ENCODE data around the gene DUOX1. TPM values are rescaled to one million over a fixed set of nuclear protein-coding genes. Genes with fewer than 3 reads are reported as not detected.

DUOX1 gene
- total RNA-seq, 1 experiment from 2014 or later = 19.6 TPM

- CTCF ChIA-PET = interaction anchor here (2.3 kb wide), 1 partner anchor 12 kb away, joined by 16 read pairs; no protein-coding TSS in a partner anchor
- ATAC-seq (no peak), DNase-seq (ENCODE audit: low read depth, low spot score) (no peak)
- Histone ChIP-seq H4K20me1 (ENCODE audit: insufficient read depth) (no peaks in the 10 kb centered on the region), H3K4me2 (ENCODE audit: low read length) (no peak overlapping the region), H3K27me3 (ENCODE audit: insufficient read depth, low read length) (no peaks in the 10 kb centered on the region), H3K4me1 (ENCODE audit: control insufficient read depth in 1 of 2, insufficient read depth in 2 of 2, low read length in 2 of 2) (no peaks in the 10 kb centered on the region), H3K4me3 (replicated peaks in 1 of 2; ENCODE audit: low read depth in 1 of 2, low read length in 2 of 2) (no peak overlapping the region), H3K9me3 (ENCODE audit: control insufficient read depth in 1 of 2, insufficient read depth in 1 of 2, low read depth in 1 of 2, low read length in 2 of 2) (no peaks in the 10 kb centered on the region), H3K36me3 (ENCODE audit: control insufficient read depth in 1 of 2, insufficient read depth in 2 of 2, low read length in 2 of 2) (no peaks in the 10 kb centered on the region), H3K9me2 (ENCODE audit: insufficient read depth) (no peaks in the 10 kb centered on the region), H3K79me2 (ENCODE audit: insufficient read depth, low read length) (no peaks in the 10 kb centered on the region), H3K27ac (ENCODE audit: low read depth, low read length) (no peak overlapping the region), H2AFZ (ENCODE audit: low read depth, low read length, poor library complexity, severe bottlenecking) (no peak overlapping the region), H3K9ac (ENCODE audit: low read length) (no peak overlapping the region)
- POLR2A ChIA-PET = no interaction called here
- intact Hi-C loops (cut with micrococcal nuclease) = no loop called here
- no TSS peak for BruUV-seq (replicated peaks)
- TF ChIP-seq YY1 (IDR thresholded peaks at IDR 0.05; ENCODE audit: extremely low read depth, insufficient replicate concordance, low read depth, low read length) (no peak), ZFX (IDR thresholded peaks at IDR 0.05) (no peak), CBX3 (IDR thresholded peaks at IDR 0.05; ENCODE audit: low read depth) (no peak), EZH2 (IDR thresholded peaks at IDR 0.05) (no peak), SIN3A (IDR thresholded peaks at IDR 0.05; ENCODE audit: low read depth) (no peak), FOSL1 (IDR thresholded peaks at IDR 0.05; ENCODE audit: low read depth) (no peak), TCF7L2 (IDR thresholded peaks at IDR 0.05; ENCODE audit: borderline replicate concordance, extremely low read depth, insufficient read depth, insufficient read length) (no peak), POLR2A (IDR thresholded peaks at IDR 0.05; ENCODE audit: borderline replicate concordance, extremely low read depth, insufficient read depth, insufficient read length) (no peak), ATF3 (IDR thresholded peaks at IDR 0.05) (no peak), RAD21 (IDR thresholded peaks at IDR 0.05; ENCODE audit: low read depth) (no peak), MAX (IDR thresholded peaks at IDR 0.05) (no peak), SP1 (IDR thresholded peaks at IDR 0.05; ENCODE audit: low read depth) (no peak), EZH2phosphoT487 (IDR thresholded peaks at IDR 0.05; ENCODE audit: borderline replicate concordance) (no peak), CEBPB (IDR thresholded peaks at IDR 0.05; ENCODE audit: low read depth) (no peak), ELF1 (IDR thresholded peaks at IDR 0.05; ENCODE audit: borderline replicate concordance, low read depth) (no peak), SRF (IDR thresholded peaks at IDR 0.05; ENCODE audit: low read depth) (no peak), JUND (IDR thresholded peaks at IDR 0.05) (no peak)
- TF ChIP-seq, protein P1, sequence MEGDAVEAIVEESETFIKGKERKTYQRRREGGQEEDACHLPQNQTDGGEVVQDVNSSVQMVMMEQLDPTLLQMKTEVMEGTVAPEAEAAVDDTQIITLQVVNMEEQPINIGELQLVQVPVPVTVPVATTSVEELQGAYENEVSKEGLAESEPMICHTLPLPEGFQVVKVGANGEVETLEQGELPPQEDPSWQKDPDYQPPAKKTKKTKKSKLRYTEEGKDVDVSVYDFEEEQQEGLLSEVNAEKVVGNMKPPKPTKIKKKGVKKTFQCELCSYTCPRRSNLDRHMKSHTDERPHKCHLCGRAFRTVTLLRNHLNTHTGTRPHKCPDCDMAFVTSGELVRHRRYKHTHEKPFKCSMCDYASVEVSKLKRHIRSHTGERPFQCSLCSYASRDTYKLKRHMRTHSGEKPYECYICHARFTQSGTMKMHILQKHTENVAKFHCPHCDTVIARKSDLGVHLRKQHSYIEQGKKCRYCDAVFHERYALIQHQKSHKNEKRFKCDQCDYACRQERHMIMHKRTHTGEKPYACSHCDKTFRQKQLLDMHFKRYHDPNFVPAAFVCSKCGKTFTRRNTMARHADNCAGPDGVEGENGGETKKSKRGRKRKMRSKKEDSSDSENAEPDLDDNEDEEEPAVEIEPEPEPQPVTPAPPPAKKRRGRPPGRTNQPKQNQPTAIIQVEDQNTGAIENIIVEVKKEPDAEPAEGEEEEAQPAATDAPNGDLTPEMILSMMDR (IDR thresholded peaks at IDR 0.05 in 2 of 3, conservative IDR thresholded peaks at IDR 0.05 in 1 of 3; ENCODE audit: borderline replicate concordance in 1 of 3, insufficient read depth in 1 of 3, low read depth in 2 of 3, low read length in 2 of 3) = no peak
- TF ChIP-seq, protein P2, sequence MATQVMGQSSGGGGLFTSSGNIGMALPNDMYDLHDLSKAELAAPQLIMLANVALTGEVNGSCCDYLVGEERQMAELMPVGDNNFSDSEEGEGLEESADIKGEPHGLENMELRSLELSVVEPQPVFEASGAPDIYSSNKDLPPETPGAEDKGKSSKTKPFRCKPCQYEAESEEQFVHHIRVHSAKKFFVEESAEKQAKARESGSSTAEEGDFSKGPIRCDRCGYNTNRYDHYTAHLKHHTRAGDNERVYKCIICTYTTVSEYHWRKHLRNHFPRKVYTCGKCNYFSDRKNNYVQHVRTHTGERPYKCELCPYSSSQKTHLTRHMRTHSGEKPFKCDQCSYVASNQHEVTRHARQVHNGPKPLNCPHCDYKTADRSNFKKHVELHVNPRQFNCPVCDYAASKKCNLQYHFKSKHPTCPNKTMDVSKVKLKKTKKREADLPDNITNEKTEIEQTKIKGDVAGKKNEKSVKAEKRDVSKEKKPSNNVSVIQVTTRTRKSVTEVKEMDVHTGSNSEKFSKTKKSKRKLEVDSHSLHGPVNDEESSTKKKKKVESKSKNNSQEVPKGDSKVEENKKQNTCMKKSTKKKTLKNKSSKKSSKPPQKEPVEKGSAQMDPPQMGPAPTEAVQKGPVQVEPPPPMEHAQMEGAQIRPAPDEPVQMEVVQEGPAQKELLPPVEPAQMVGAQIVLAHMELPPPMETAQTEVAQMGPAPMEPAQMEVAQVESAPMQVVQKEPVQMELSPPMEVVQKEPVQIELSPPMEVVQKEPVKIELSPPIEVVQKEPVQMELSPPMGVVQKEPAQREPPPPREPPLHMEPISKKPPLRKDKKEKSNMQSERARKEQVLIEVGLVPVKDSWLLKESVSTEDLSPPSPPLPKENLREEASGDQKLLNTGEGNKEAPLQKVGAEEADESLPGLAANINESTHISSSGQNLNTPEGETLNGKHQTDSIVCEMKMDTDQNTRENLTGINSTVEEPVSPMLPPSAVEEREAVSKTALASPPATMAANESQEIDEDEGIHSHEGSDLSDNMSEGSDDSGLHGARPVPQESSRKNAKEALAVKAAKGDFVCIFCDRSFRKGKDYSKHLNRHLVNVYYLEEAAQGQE (IDR thresholded peaks at IDR 0.05; ENCODE audit: low read depth) = no peak
- RAD21 ChIA-PET (ENCODE audit: low non-redundant PET in 1 of 2, low total read pairs in 2 of 2, uncharacterized antibody in 2 of 2, unreplicated experiment in 2 of 2) = no interaction called here
Measured at GRCh38 chr15:45106002-45106790, 23.6 kb upstream of the DUOX1 start.

Data from HCT116 (cell line).